Measurements from ENCODE around the gene SIL1. TPM values are rescaled to one million over a fixed set of nuclear protein-coding genes. Genes with fewer than 3 reads are reported as not detected.

Gene SIL1
- total and polyA plus RNA-seq, 2 of the 8 experiments (the other 6 are each of a cell fraction or from before 2014, with no cell fraction given) = 8.3 to 12.8 TPM

GRCh38 chr5:138932171-138932810 lies 265.9 kb downstream of the SIL1 start (continued):
- peak in 1 of 2 experiments; percentile 57; a peak in 1 of 4 replicates for TF ChIP-seq SIN3A (conservative IDR thresholded peaks at IDR 0.05 in 1 of 2, IDR thresholded peaks at IDR 0.05 in 1 of 2; ENCODE audit: low read depth in 1 of 2, low read length in 2 of 2)
